DMS114 treated with DMSO at 0.1 percent for 48 hours (cell line): Measurements from ENCODE around the gene TLR7.

Experiments used
- DNase-seq: peaks from one replicate; lab custom pipeline; 2025; ENCODE audit not compliant: unreplicated experiment; lab: John Stamatoyannopoulos, UW

Gene TLR7

GRCh38 chrX:12890467-12890866 lies 23.6 kb downstream of the TLR7 start:
- no peak for DNase-seq

- no peak for DNase-seq
Measured at GRCh38 chrX:12891171-12891570, 24.3 kb downstream of the TLR7 start.

- DNase-seq: no peak
Measured at GRCh38 chrX:12891915-12892506, 25.1 kb downstream of the TLR7 start.

GRCh38 chrX:12892716-12893115 lies 25.8 kb downstream of the TLR7 start:
- no peak for DNase-seq

GRCh38 chrX:12894074-12895030 lies 27.5 kb downstream of the TLR7 start:
- no peak for DNase-seq

GRCh38 chrX:12895866-12896265 lies 29.0 kb downstream of the TLR7 start:
- no peak for DNase-seq

- DNase-seq: no peak
Measured at GRCh38 chrX:12896935-12897334, 30.1 kb downstream of the TLR7 start.

- DNase-seq: no peak
Measured at GRCh38 chrX:12898073-12898472, 31.2 kb downstream of the TLR7 start.

GRCh38 chrX:12899506-12899905 lies 32.6 kb downstream of the TLR7 start:
- DNase-seq: no peak

GRCh38 chrX:12901486-12901885 lies 34.6 kb downstream of the TLR7 start:
- DNase-seq: peak; percentile 24

- no peak for DNase-seq
Measured at GRCh38 chrX:12903646-12904045, 36.8 kb downstream of the TLR7 start.

- no peak for DNase-seq
Measured at GRCh38 chrX:12906046-12906761, 39.3 kb downstream of the TLR7 start, which contains the start of gene TLR8. Gene TLR8, plus strand, starts transcription at chrX:12906620. Its CDS starts 87 bp downstream, at chrX:12906707.

GRCh38 chrX:12910423-12911121 lies 43.7 kb downstream of the TLR7 start:
- no peak for DNase-seq

GRCh38 chrX:12911122-12911470 lies 44.2 kb downstream of the TLR7 start:
- no peak for DNase-seq

- no peak for DNase-seq
Measured at GRCh38 chrX:12912791-12913482, 46.1 kb downstream of the TLR7 start.

GRCh38 chrX:12917753-12918152 lies 50.9 kb downstream of the TLR7 start:
- no peak for DNase-seq

- DNase-seq: no peak
Measured at GRCh38 chrX:12919051-12919450, 52.2 kb downstream of the TLR7 start.

GRCh38 chrX:12919620-12920019 lies 52.7 kb downstream of the TLR7 start:
- DNase-seq: no peak

- DNase-seq: no peak
Measured at GRCh38 chrX:12920990-12921389, 54.1 kb downstream of the TLR7 start.

- no peak for DNase-seq
Measured at GRCh38 chrX:12921886-12922598, 55.2 kb downstream of the TLR7 start.
